ENCODE data around the gene HBM.
"Not testable (repeated sequence)": the region's sequence is repeated elsewhere in the genome, so short reads cannot be mapped to it uniquely, and the experiment has no call there.

GRCh38 chr16:153550-154216 lies 12.1 kb upstream of the HBM start:
- not testable (repeated sequence) for TF ChIP-seq CTCF, POLR2A (IDR thresholded peaks at IDR 0.05)

Data from testis (tissue), 2 donors.